ENCODE data around the gene MEX3D. TPM values are rescaled to one million over a fixed set of nuclear protein-coding genes. Genes with fewer than 3 reads are reported as not detected.
"Not testable (repeated sequence)": the region's sequence is repeated elsewhere in the genome, so short reads cannot be mapped to it uniquely, and the experiment has no call there.

MEX3D gene
- total RNA-seq, 1 experiment from 2014 or later = 26.0 TPM

DNA sequence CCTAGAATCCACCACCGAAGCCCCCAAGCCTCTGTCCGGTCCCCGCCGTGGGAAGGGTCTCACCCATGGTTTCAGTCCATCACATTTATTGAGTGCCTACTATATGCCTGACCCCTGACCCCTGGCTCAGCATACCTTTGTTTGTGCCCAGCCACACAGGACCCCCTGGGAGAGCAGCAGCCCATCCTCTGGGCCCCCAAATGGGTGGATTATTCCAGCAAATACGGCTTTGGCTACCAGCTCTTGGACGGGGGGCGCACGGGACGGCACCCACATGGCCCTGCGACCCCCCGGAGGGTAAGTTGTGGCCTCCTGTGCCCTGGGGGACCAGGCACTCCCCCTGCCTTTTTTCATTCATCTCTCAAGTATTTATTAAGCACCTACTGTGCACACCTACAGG, 36.5 kb downstream of the MEX3D start:
- Histone ChIP-seq H3K4me3 (no peak overlapping the region), H3K9me3 (no peaks in the 10 kb centered on the region), H3K27me3 (no peaks in the 10 kb centered on the region; the same call in 1 of the 2 replicates), H3K36me3 (no peaks in the 10 kb centered on the region)
- no peak for DNase-seq

DNA sequence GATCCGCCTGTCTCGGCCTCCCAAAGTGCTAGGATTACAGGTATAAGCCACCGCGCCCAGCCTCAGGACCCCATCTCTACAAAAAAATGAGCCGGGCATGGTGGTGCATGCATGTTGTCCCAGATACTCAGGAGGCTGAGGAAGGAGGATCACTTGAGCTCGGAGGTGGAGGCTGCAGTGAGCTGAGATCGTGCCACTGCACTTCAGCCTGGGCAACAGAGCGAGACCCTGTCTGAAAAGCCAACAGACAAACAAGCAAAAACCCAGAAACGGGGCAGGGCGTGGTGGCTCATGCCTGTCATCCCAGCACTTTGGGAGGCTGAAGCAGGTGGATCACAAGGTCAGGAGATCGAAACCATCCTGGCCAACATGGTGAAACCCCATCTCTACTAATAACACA, 37.3 kb downstream of the MEX3D start:
- not testable (repeated sequence) for H3K27me3 ChIP-seq, H3K9me3 ChIP-seq, H3K36me3 ChIP-seq, H3K4me3 ChIP-seq, DNase-seq

DNA sequence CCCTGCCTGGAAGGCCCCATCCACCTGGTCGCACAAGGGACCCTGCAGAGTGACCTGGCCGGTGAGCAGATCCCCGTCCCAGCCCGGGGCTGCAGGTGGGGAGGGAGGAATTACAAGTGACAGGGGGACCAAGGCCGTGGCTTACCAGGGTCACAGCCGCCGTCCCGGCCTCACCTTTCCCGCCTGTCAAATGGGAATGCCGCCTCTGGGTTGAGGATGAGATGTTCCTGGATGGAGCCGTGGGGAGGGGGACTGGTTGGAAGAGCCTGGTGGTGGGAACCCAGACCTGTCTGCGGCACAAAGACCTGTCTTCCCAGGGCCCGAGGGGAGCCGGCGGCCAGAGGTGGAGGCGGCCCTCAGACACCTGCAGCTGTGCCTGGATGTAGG, 38.7 kb downstream of the MEX3D start:
- Histone ChIP-seq H3K36me3 (no peaks in the 10 kb centered on the region), H3K27me3 (peaks cover 6% of the 10 kb centered on the region; the same call in 1 of the 2 replicates), H3K9me3 (no peaks in the 10 kb centered on the region), H3K4me3 (no peak overlapping the region)
- DNase-seq = no peak

DNA sequence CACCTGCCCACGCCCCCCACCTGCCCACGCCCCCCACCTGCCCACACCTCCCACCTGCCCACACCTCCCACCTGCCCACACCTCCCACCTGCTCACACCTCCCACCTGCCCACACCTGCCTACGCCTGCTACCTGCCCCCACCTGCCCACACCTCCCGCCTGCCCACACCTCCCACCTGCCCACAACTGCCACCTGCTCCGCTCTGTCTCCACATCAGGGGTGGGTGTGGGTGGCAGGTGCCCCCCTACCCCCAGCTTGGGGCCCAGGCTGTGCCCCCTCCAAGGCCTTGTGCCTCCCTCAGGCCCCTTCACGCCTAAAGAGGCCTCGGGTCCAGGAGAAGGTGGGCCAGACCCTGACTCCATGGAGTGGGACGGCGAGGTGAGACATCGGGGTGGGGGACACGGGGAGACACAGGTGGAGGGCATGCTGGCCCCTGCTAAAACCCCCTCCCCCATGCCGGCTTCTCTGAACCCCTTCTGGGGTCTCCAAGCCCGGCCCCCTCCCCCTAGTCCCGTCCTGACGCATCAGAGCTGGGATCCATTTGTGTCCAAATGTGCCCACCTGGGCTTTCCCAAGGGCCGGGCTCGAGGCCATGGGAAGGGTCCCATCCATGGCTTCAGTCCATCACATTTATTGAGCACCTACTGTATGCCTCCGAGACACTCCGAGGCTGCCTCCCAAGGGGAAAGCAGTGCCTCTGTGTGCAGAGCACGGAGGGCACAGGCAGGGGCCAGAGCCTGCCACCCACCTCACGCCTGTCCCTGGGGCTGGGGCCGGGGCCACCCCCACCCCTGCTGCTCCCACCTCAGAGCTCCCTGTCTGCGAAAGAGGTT, 39.3 kb downstream of the MEX3D start:
- Histone ChIP-seq H3K36me3 (no peaks in the 10 kb centered on the region), H3K9me3 (no peaks in the 10 kb centered on the region), H3K4me3 (no peak overlapping the region), H3K27me3 (peaks cover 6% of the 10 kb centered on the region; the same call in 1 of the 2 replicates)
- no peak for DNase-seq

DNA sequence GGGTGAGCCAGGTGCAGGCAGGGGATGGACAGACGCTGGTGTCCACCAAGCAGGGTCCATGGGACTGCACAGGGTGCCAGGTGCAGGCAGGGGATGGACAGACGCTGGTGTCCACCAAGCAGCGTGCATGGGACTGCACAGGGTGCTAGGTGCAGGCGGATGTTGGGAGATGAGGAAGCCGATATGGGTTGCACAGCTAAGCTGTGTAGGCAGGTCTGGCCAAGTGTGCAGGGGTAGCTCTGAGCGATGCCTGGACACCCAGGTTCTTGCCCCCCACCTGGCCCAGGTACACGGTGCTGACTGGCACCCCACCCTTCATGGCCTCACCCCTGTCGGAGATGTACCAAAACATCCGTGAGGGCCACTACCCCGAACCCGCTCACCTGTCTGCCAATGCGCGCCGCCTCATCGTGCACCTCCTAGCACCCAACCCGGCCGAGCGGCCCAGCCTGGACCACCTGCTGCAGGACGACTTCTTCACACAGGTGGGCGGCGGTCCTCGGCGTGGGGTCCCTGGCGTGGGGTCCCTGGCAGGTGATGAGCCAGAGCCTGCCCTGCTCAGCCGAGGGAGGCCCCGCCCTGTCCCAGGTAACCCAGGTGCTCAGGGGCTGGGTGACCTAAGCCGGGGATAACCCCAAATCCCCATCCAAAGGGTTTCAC, 40.3 kb downstream of the MEX3D start:
- no peak for DNase-seq
- H3K4me3 ChIP-seq = no peak overlapping the region
- H3K36me3 ChIP-seq = no peaks in the 10 kb centered on the region
- peaks cover 6% of the 10 kb centered on the region; the same call in 1 of the 2 replicates for H3K27me3 ChIP-seq
- H3K9me3 ChIP-seq = no peaks in the 10 kb centered on the region

DNA sequence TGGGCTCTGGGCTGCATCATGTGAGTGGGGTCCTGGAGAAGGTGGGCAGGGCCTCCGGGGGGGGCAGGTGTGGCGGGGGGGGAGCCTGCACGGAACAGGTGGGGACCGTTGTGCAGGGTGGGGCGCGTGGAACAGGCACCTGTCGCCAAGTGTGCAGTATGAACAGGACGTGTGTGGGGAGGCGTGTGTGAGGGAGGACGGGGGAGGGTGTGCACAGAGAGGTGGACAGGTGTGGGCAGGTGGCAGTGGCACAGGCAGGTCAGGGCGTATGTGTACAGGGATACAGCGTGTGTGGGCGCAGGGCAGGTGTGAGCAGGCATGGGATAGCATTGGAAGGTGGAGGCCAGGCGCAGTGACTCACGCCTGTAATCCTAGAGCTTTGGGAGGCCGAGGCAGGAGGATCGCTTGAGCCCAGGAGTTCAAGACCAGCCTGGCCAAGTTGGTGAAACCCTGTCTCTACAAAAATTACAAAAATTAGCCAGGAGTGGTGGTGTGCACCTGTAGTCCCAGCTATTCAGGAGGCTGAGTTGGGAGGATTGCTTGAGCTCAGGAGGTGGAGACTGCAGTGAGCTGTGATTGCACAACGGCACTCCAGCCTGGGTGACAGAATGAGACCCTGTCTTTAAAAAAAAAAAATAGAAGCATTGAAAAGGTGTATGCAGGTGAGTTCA, 41.0 kb downstream of the MEX3D start:
- Histone ChIP-seq H3K27me3 (peaks cover 6% of the 10 kb centered on the region; the same call in 1 of the 2 replicates), H3K36me3 (no peaks in the 10 kb centered on the region), H3K4me3 (no peak overlapping the region), H3K9me3 (no peaks in the 10 kb centered on the region)
- DNase-seq = no peak

DNA sequence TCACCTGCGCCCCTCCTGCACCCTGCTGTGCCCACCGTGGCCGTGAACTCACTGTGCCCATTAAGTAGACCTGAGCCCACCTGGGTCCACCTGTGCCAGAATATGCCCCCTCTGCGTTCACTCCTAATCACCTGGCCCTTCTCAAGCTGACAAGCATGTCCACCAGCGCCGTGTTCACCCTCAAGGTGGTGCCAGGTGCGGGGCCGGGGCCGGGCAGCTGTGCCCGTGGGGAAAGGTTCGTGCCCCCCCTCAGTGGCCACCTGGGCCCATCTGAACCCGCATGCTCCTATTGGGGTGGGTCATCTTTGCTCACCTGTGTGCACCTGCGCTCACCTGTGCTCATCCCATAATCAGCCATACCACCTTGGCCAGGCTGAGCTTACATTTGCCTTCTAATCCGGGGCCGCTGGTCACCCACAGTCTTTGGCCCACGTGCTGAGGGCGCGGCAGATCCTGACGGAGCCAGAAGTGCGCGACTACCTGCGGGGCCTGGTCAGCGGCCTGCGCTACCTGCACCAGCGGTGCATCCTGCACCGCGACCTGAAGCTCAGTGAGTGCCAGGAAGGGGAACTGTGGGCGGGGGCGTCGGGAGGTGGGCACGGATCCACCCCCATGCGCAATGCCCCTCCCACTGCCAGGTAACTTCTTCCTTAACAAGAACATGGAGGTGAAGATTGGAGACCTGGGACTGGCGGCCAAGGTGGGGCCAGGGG, 41.9 kb downstream of the MEX3D start:
- no peak for DNase-seq
- Histone ChIP-seq H3K36me3 (no peaks in the 10 kb centered on the region), H3K9me3 (no peaks in the 10 kb centered on the region), H3K27me3 (peaks cover 6% of the 10 kb centered on the region; the same call in 1 of the 2 replicates), H3K4me3 (no peak overlapping the region)

DNA sequence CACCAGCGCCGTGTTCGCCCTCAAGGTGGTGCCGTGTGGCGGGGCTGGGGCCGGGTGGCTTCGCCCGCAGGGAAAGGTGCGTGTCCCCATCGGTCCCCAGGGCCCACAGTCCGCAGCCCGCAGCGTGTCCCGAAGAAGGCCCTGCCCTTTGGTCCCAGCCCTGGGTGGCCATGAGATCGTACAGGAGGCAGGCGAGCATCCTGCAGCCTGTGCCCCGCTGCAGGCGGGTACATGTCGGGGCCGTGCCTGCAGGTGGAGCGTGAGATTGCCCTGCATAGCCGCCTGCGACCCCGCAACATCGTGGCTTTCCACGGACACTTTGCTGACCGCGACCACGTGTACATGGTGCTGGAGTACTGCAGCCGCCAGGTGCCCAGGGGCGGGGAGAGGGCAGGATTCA, 42.8 kb downstream of the MEX3D start:
- no peak for DNase-seq

DNA sequence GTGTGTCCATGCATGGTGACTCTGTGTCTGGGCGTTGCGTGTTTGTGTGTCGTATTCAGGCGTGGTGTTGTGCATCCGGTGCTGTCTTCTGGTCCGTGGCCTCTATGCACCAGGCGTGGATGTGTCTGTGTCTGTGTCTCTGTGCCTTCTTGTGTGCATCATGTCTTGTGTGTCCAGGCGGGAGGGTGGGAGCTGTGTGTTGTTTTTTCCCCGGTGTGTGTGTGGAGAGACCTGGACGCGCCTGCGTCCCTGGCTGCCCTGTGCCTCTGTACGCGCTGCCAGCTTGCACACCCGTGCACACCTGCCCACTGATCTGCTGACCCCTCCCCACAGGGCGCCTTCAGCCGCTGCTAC, 43.2 kb downstream of the MEX3D start:
- no peak for DNase-seq
- H3K9me3 ChIP-seq = no peaks in the 10 kb centered on the region

More for the DNA sequence above, 42.8 kb downstream of the MEX3D start:
- Histone ChIP-seq H3K36me3 (no peaks in the 10 kb centered on the region), H3K4me3 (no peak overlapping the region), H3K27me3 (peaks cover 6% of the 10 kb centered on the region; the same call in 1 of the 2 replicates), H3K9me3 (no peaks in the 10 kb centered on the region)

DNA sequence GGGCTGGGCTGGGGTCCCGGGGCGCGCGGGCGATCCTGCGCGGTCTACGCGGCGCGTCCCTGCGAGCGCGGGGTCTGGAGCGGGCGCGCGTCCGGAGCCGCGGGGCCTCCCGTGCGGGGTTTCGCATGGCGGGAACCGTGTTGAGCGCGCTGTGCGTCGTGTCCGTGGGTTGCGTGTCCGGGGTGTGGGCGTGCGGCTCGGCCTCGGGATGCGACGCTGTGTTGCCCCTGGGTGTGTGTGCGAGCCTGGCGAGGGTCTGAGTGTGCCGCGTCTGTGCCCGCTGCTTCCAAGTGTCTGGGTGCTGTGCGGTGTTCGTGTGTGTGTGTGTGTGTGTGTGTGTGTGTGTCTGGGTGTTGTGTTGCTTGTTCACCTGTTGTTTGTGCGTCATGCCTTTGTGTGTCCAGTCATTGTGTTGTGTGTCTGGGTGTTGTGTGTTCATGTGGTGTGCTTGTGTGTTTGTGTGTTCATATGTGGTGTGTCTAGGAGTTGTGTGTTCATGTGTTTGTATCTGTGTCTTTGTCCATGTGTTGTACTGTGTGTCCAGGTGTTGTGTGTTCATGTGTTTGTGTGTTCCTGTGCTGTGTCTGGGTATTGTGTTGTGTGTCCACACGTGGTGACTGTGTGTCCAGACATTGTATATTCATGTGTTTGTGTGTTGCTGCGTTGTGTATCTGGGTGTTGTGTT, 43.7 kb downstream of the MEX3D start:
- H3K4me3 ChIP-seq = no peak overlapping the region
- peaks cover 6% of the 10 kb centered on the region; the same call in 1 of the 2 replicates for H3K27me3 ChIP-seq
- no peaks in the 10 kb centered on the region for H3K9me3 ChIP-seq
- no peaks in the 10 kb centered on the region for H3K36me3 ChIP-seq
- no peak for DNase-seq

More for the DNA sequence above, 43.2 kb downstream of the MEX3D start:
- Histone ChIP-seq H3K36me3 (no peaks in the 10 kb centered on the region), H3K4me3 (no peak overlapping the region), H3K27me3 (peaks cover 6% of the 10 kb centered on the region; the same call in 1 of the 2 replicates)

DNA sequence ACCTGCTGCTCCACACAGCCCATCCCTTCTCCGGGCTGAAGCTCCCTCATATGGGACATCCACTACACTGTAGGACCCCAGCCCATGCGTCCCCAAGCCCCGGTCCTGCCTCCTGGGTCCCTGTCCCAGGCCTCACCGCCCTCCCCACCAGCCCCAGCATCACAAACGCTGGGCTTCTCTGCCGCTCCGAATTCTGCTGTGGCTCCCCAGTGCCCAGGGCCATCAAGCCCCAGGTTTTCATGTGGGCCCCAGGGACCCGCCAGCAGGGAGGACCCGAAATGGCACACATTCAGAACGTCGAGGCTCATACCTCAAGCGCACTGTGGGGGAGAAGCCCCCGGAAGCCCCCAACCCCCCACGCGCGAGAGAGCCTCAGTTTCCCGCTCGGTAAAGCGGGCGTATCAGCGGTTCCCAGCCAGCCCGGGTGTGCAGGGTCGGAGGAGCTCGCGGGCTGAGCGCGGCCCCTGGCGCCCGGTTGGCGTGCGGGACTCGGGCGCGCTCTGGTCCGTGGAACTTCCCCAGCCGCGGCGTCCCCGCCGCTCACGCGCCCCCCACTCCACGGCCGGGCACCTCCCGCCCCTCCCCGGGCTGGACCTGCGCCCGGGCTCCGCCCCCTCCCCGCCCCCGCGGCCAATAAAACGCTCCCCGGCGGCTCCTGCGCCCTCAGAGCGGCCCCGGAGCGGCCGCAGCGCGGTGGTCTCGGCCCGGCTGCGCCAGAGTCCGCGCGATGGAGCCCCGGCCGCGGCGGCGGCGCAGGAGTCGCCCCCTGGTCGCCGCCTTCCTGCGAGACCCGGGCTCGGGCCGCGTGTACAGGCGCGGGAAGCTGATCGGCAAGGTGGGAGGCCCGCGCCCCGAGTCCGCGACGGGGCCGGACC, 44.5 kb downstream of the MEX3D start, which contains the start of gene PLK5:
Gene PLK5, plus strand, starts transcription at position 666 of the 875 bp plus-strand sequence. CDS start 2,920 bp downstream, outside the sequence.
- no peaks in the 10 kb centered on the region for H3K36me3 ChIP-seq
- H3K4me3 ChIP-seq = no peak within 1 kb of the TSS
- DNase-seq = no peak
- no peaks in the 10 kb centered on the region for H3K9me3 ChIP-seq
- peaks cover 6% of the 10 kb centered on the region; the same call in 1 of the 2 replicates for H3K27me3 ChIP-seq

DNA sequence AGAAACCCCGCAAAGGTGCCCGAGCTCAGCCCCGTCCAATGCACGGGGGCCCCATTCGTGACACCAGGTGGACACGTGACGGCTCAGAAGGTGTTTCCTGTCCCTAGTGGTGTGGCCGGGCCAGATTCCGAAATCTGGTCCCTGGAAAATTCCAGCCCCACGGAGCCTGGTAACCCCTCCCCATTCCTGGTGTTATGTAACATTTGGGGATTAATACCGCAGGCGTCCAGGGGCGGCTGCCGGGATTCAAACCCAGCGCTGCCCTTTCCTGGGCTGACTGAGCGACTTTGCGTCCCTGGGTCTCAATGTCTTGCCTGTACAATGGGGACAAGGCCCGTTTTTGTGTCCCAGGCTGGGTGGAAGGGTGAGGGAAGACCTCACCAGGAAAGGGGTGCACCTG, 45.3 kb downstream of the MEX3D start:
- DNase-seq = no peak
- Histone ChIP-seq H3K36me3 (no peaks in the 10 kb centered on the region), H3K9me3 (no peaks in the 10 kb centered on the region), H3K4me3 (no peak overlapping the region), H3K27me3 (peaks cover 6% of the 10 kb centered on the region; the same call in 1 of the 2 replicates)

DNA sequence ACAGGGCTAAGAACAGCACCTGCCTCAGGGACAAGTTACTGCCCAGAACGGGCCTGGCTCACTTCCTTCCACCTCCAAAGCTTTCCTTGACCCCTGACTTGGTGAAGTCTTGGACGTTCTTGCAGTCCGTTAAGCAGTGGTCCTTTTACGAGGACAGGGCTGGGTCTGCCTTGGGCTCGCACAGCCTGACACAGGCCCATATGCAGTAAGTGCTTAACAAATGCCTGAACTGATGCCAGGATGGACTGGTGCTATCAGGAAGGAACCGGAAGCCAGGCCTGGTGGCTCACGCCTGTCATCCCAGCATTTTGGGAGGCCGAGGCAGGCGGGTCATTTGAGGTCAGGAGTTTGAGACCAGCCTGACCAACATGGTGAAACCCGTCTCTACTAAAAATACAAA, 46.1 kb downstream of the MEX3D start:
- Histone ChIP-seq H3K36me3 (no peaks in the 10 kb centered on the region), H3K27me3 (peaks cover 6% of the 10 kb centered on the region; the same call in 1 of the 2 replicates), H3K4me3 (no peak overlapping the region), H3K9me3 (no peaks in the 10 kb centered on the region)
- no peak for DNase-seq

DNA sequence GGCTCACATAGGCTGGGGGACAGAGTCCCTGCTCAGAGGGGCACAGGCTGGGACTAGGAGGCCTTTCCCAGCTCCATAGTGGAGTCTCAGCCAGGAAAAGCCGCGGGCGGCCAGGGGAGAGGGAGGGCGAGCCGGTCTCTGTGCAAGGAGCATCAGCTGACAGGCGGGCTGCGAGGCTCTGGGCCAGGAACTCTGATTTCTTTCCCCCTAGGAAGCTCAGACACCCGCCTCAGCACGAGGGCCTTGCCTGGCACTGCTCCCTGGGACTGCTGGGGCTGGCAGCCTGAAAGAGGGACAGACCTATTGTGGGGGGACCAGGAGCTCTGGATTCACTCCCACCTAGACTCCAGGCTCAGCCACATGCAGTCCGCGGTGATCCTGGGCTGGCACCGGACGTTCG, 46.5 kb downstream of the MEX3D start:
- H3K4me3 ChIP-seq = no peak overlapping the region
- H3K36me3 ChIP-seq = no peaks in the 10 kb centered on the region
- H3K9me3 ChIP-seq = no peaks in the 10 kb centered on the region
- no peak for DNase-seq
- H3K27me3 ChIP-seq = peaks cover 6% of the 10 kb centered on the region; the same call in 1 of the 2 replicates

DNA sequence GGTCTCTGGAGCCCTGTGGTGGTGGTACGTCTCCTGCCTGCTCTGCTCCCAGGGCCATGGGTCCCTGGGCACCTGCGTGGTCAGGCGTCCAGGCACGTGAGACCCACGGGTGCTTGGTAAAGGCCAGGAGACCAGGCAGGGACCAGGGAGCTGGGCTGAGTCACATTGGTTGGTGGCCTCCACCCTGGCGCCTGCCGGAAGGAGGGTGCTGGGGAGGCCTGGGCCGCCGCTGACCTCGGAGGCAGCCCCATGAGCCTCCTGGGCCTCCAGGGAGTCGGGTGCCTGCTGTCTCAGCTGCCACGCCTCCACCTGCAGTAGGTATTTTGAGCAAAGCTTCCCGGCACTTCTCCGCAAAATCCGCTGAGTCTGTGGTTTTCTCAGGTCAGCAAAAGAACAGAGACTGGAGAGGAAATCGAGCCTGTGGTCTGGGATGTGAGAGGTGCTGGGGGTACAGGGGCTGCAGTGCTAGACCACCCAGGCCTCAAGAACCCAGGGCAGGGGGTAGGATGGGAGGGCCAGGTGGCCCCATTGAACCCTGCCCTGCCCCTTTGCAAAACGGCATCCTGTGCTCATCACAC, 47.8 kb downstream of the MEX3D start:
- no peak for DNase-seq
- Histone ChIP-seq H3K36me3 (no peaks in the 10 kb centered on the region), H3K4me3 (no peak overlapping the region), H3K27me3 (peaks cover 6% of the 10 kb centered on the region; the same call in 1 of the 2 replicates), H3K9me3 (no peaks in the 10 kb centered on the region)
